H1 (cell line): ENCODE data around the gene TBC1D22A. TPM values are rescaled to one million over a fixed set of nuclear protein-coding genes. Genes with fewer than 3 reads are reported as not detected.
A peak's percentile ranks its signal among the peaks of the same experiment; 100 is the strongest.

Experiments used
- CTCF ChIA-PET: fragments of 300-600 bp; sonication (Branson Sonifier 250); formaldehyde crosslinking; loops from one replicate; lab custom pipeline; 2021; ENCODE audit not compliant: partially characterized antibody; lab: Charles Lee
- POLR2A ChIA-PET: fragments of 300-600 bp; sonication (Branson Sonifier 250); formaldehyde crosslinking; loops from one replicate; lab custom pipeline; 2021; ENCODE audit warnings: inconsistent platforms; ENCODE audit not compliant: partially characterized antibody; lab: Charles Lee
- DNase-seq, 2 experiments: peaks; one replicate each; pipeline versions ENCODE4 v3.0.0 to v3.0.0-alpha.2; 2010 to 2022; ENCODE audit warnings: low spot score in 2 of 2, low read depth in 1 of 2, mixed read lengths in 1 of 2
- FAIRE-seq: peaks from 2 replicates; lab custom pipeline; 2011; peaks lifted over from hg19 to GRCh38; lab: Jason Lieb, UNC
- H2AFZ ChIP-seq: 2 replicates; pipeline ENCODE4 v1.8.1; 2012; ENCODE audit warnings: low read length, inconsistent platforms
- H2AK5ac ChIP-seq: 2 replicates; pipeline ENCODE4 v1.6.1; 2013; ENCODE audit warnings: low read depth, low read length
- H2BK120ac ChIP-seq: replicated peaks from 2 replicates; pipeline ENCODE3; 2013; ENCODE audit warnings: low read depth, low read length, inconsistent platforms
- H2BK12ac ChIP-seq: 2 replicates; pipeline ENCODE4 v1.6.1; 2013; ENCODE audit warnings: low read depth, low read length
- H2BK15ac ChIP-seq: 2 replicates; pipeline ENCODE4 v1.6.1; 2013; ENCODE audit warnings: low read length
- H2BK20ac ChIP-seq: 2 replicates; pipeline ENCODE4 v1.6.1; 2013; ENCODE audit warnings: low read length
- H2BK5ac ChIP-seq: 2 replicates; pipeline ENCODE4 v1.6.1; 2013; ENCODE audit warnings: low read depth, low read length
- H3K14ac ChIP-seq: 2 replicates; pipeline ENCODE4 v1.6.1; 2013; ENCODE audit warnings: inconsistent platforms; ENCODE audit not compliant: insufficient read length
- H3K18ac ChIP-seq: 2 replicates; pipeline ENCODE4 v1.6.1; 2013; ENCODE audit warnings: low read length; ENCODE audit errors: extremely low read depth
- H3K23ac ChIP-seq: 2 replicates; pipeline ENCODE4 v1.6.1; 2013; ENCODE audit warnings: inconsistent platforms; ENCODE audit not compliant: insufficient read length
- H3K23me2 ChIP-seq: 2 replicates; pipeline ENCODE4 v1.6.1; 2013; ENCODE audit warnings: low read depth, low read length
- H3K27ac ChIP-seq: 2 replicates; pipeline ENCODE4 v1.6.1; 2011; ENCODE audit warnings: low read depth, low read length, inconsistent platforms
- H3K27me3 ChIP-seq, 4 experiments: replicated peaks in 1 of 4; 1 replicate in 1 of 4; 2 replicates in 3 of 4; pipeline versions ENCODE4 v1.6.1 to v1.8.1; 2011 to 2013; ENCODE audit warnings: low read length in 3 of 4, mild to moderate bottlenecking in 3 of 4, inconsistent platforms in 2 of 4, mixed read lengths in 2 of 4, moderate library complexity in 1 of 4; ENCODE audit not compliant: control insufficient read depth in 3 of 4, insufficient read depth in 3 of 4; ENCODE audit errors: extremely low read depth in 1 of 4
- H3K36me3 ChIP-seq, 4 experiments: 2 replicates each; pipeline versions ENCODE4 v1.6.1 to v1.8.1; 2011 to 2013; ENCODE audit warnings: mild to moderate bottlenecking in 4 of 4, low read length in 3 of 4, moderate library complexity in 2 of 4, control low read depth in 1 of 4, inconsistent platforms in 1 of 4; ENCODE audit not compliant: insufficient read depth in 4 of 4, control insufficient read depth in 2 of 4
- H3K4ac ChIP-seq: replicated peaks from 2 replicates; pipeline ENCODE3; 2013; ENCODE audit warnings: low read length, low read depth, mixed read lengths, inconsistent platforms; ENCODE audit not compliant: insufficient read length
- H3K4me1 ChIP-seq, 4 experiments: replicated peaks in 1 of 4; 1 replicate in 1 of 4; 2 replicates in 3 of 4; pipeline versions ENCODE4 v1.6.1 to v1.8.1; 2011 to 2013; ENCODE audit warnings: low read length in 3 of 4, inconsistent platforms in 2 of 4, mixed read lengths in 1 of 4; ENCODE audit not compliant: insufficient read depth in 4 of 4, control insufficient read depth in 3 of 4
- H3K4me2 ChIP-seq, 2 experiments: 2 replicates each; pipeline versions ENCODE4 v1.6.1 to v1.8.1; 2011 to 2013; ENCODE audit warnings: low read depth in 2 of 2, low read length in 2 of 2, control low read depth in 1 of 2, inconsistent platforms in 1 of 2, mild to moderate bottlenecking in 1 of 2; ENCODE audit not compliant: insufficient read depth in 1 of 2
- H3K4me3 ChIP-seq, 4 experiments: fragments of 200-600, 300-600 bp in 1 of 4; sonication (generic), shearing (Covaris generic), sonication (Bioruptor Twin) in 1 of 4; 2 replicates each; pipeline versions ENCODE4 v1.5.1 to v1.8.1; 2011 to 2016; ENCODE audit warnings: low read length in 4 of 4, low read depth in 3 of 4, control low read depth in 2 of 4, inconsistent platforms in 2 of 4, mild to moderate bottlenecking in 2 of 4, mixed read lengths in 1 of 4, moderate library complexity in 1 of 4; ENCODE audit not compliant: insufficient read depth in 2 of 4; ENCODE audit errors: extremely low read depth in 1 of 4
- H3K56ac ChIP-seq: replicated peaks from 2 replicates; pipeline ENCODE3; 2013; ENCODE audit warnings: low read depth, mild to moderate bottlenecking, mixed read lengths, low read length, inconsistent platforms; ENCODE audit not compliant: insufficient read length
- H3K79me1 ChIP-seq: 2 replicates; pipeline ENCODE4 v1.6.1; 2013; ENCODE audit warnings: low read depth, low read length, control low read depth
- H3K79me2 ChIP-seq, 2 experiments: 2 replicates each; pipeline versions ENCODE4 v1.6.1 to v1.8.1; 2012 to 2013; ENCODE audit warnings: low read length in 2 of 2, mild to moderate bottlenecking in 2 of 2, inconsistent platforms in 1 of 2; ENCODE audit not compliant: insufficient read depth in 2 of 2, control insufficient read depth in 1 of 2
- H3K9ac ChIP-seq, 4 experiments: replicated peaks in 1 of 4; 1 replicate in 1 of 4; 2 replicates in 3 of 4; pipeline versions ENCODE4 v1.6.1 to v1.8.1; 2011 to 2013; ENCODE audit warnings: low read depth in 3 of 4, low read length in 3 of 4, control low read depth in 2 of 4, mild to moderate bottlenecking in 2 of 4, moderate library complexity in 2 of 4, inconsistent platforms in 1 of 4; ENCODE audit errors: extremely low read depth in 1 of 4
- H3K9me3 ChIP-seq, 2 experiments: 2 replicates each; pipeline versions ENCODE4 v1.6.1 to v1.8.1; 2012 to 2013; ENCODE audit warnings: mild to moderate bottlenecking in 2 of 2, moderate library complexity in 2 of 2, control low read depth in 1 of 2, inconsistent platforms in 1 of 2, low read depth in 1 of 2, low read length in 1 of 2, mixed read lengths in 1 of 2; ENCODE audit not compliant: insufficient read depth in 2 of 2
- H4K20me1 ChIP-seq, 2 experiments: replicated peaks in 1 of 2; 2 replicates each; pipeline versions ENCODE3 to v1.8.1; 2011 to 2013; ENCODE audit warnings: inconsistent platforms in 2 of 2, low read length in 2 of 2, mild to moderate bottlenecking in 1 of 2; ENCODE audit not compliant: insufficient read depth in 2 of 2, control insufficient read depth in 1 of 2
- H4K5ac ChIP-seq: 2 replicates; pipeline ENCODE4 v1.6.1; 2013; ENCODE audit warnings: low read length, low read depth, mixed read lengths, inconsistent platforms; ENCODE audit not compliant: insufficient read length
- H4K8ac ChIP-seq: 2 replicates; pipeline ENCODE4 v1.8.0; 2013; ENCODE audit warnings: mild to moderate bottlenecking, moderate library complexity, low read length, inconsistent platforms; ENCODE audit not compliant: insufficient read depth; ENCODE audit errors: extremely low read depth
- H4K91ac ChIP-seq: replicated peaks from 2 replicates; pipeline ENCODE3; 2013; ENCODE audit warnings: low read length, mixed read lengths, inconsistent platforms; ENCODE audit not compliant: insufficient read length
- BACH1 ChIP-seq: IDR thresholded peaks from 2 replicates; pipeline ENCODE4 v1.6.1; 2012; ENCODE audit warnings: low read length, improper control_type of control experiment
- CTCF ChIP-seq, 3 experiments: IDR thresholded peaks; 1 replicate in 2 of 3; 2 replicates in 1 of 3; pipeline versions ENCODE4 v1.5.1 to v1.6.1; 2011; ENCODE audit warnings: low read length in 3 of 3, mild to moderate bottlenecking in 3 of 3, inconsistent platforms in 2 of 3, low read depth in 1 of 3, moderate library complexity in 1 of 3; ENCODE audit not compliant: insufficient read depth in 1 of 3; ENCODE audit errors: control extremely low read depth in 1 of 3
- RAD21 ChIP-seq, 2 experiments: IDR thresholded peaks in 1 of 2; conservative IDR thresholded peaks in 1 of 2; 2 replicates each; pipeline ENCODE4 v1.6.1; 2011; ENCODE audit warnings: low read depth in 2 of 2, low read length in 2 of 2, improper control_type of control experiment in 1 of 2, inconsistent platforms in 1 of 2, mild to moderate bottlenecking in 1 of 2, moderate library complexity in 1 of 2
- WGBS, 2 experiments: shearing (Covaris generic) in 1 of 2; methylation state at CpG; one replicate each; pipeline versions ENCODE4 v1.1.6 to v1.1.7; 2013 to 2015; ENCODE audit warnings: low lambda C conversion rate in 2 of 2, mixed read lengths in 2 of 2, inconsistent platforms in 1 of 2, low coverage in 1 of 2, missing lambda C conversion rate in 1 of 2; ENCODE audit not compliant: insufficient replicate concordance in 2 of 2, insufficient coverage in 1 of 2, insufficient read length in 1 of 2; ENCODE audit errors: extremely low coverage in 1 of 2, missing lambda C conversion rate in 1 of 2; 5-methylcytosine and 5-hydroxymethylcytosine counted together
- polyA plus RNA-seq, 7 experiments: library from polyadenylated mRNA; depleted of rRNA in 3 of 7; stranded (reverse) in 5 of 7; unstranded in 2 of 7; fragments of >200 nt in 5 of 7; fragments of 200-250 nt in 2 of 7; gene quantifications; 1 replicate in 5 of 7; 2 replicates in 1 of 7; 4 replicates in 1 of 7; pipeline versions ENCODE4 v1.2.1 to v1.2.3, GENCODE V29; 2011 to 2013; ENCODE audit warnings: missing spikeins in 2 of 7, mixed read lengths in 2 of 7
- total RNA-seq: library from RNA; stranded (reverse); fragmentation: NEBNext Ultra II Directional; extraction: Animal tissue kit (Norgen Biotek cat#: 25700); gene quantifications from 2 replicates; pipeline ENCODE4 v1.2.1, GENCODE V29; 2021

Gene TBC1D22A
- total and polyA plus RNA-seq, 2 of the 8 experiments (the other 6 are each of a cell fraction or from before 2014, with no cell fraction given), result 11.9 to 18.4 TPM

DNA sequence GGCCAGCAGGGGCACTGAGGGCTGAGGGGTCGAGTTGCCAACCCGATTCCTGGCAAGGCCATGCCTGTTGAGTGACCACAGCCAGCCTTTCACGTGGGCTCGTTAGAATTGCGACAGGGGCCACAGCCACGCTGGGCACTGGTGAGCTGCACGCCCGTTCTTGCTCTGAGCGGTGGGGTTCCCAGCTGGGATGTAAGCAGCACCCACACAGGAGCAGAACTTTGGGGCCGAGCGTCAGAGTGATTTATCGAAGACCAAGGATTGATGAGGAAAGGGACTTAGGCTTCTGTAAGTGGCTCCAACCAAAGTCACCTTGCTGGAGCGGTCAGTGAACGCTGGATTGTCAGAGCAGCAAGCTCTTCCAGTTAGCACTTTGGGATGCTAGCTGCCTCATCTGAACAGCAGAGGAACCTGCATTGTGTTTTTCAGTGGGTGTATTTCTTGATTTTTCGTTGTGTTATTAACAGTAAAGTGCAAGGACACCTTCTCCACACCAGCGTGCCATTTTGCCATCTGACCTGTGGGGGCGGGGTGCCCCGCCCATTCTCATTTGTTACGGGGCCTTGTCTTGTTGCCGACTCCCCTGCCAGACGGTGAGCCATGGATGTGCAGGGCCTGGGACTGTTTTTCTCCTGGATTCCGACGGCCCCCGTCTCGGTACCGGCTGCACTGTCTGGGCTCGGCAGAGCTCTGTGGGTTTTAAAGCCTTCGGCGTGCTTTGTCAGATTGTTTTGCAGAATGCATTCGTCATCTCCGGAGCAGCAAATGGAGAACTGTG, 202.5 kb downstream of the TBC1D22A start:
- no peak for FAIRE-seq
- Histone ChIP-seq H3K27ac (no peak overlapping the region), H2BK5ac (no peak overlapping the region), H3K4me3 (no peak overlapping the region), H3K56ac (no peak overlapping the region)
- TF ChIP-seq CTCF (IDR thresholded peaks at IDR 0.05; ENCODE audit: control extremely low read depth in 1 of 3, insufficient read depth in 1 of 3, low read depth in 1 of 3, low read length in 3 of 3) (peak; percentile 26 to 49 (median 40)), RAD21 (IDR thresholded peaks at IDR 0.05 in 1 of 2, conservative IDR thresholded peaks at IDR 0.05 in 1 of 2; ENCODE audit: low read depth in 2 of 2, low read length in 2 of 2) (peak; percentile 12 to 30; a peak in 3 of 4 replicates), BACH1 (no peak)
- TF ChIP-seq, all 59 proteins: peak for 2
- H3K14ac ChIP-seq, result no peak overlapping the region
- H3K4ac ChIP-seq, result no peak overlapping the region
- no peak overlapping the region for H3K9ac ChIP-seq
- no peak overlapping the region for H2BK15ac ChIP-seq
- H3K9me3 ChIP-seq, result no peaks in the 10 kb centered on the region
- no peak overlapping the region for H3K23ac ChIP-seq
- no peak overlapping the region for H4K5ac ChIP-seq
- DNase-seq, result no peak
- no peak overlapping the region for H3K4me2 ChIP-seq
- ChIA-PET POLR2A (no interaction called here), CTCF (interaction anchor here (0.8 to 2.8 kb wide), 6 partner anchors 11 to 138 kb away, joined by 3 to 13 read pairs (median 4); no protein-coding TSS in a partner anchor)
- H3K18ac ChIP-seq, result no peak overlapping the region
- H2BK20ac ChIP-seq, result no peak overlapping the region
- H3K4me1 ChIP-seq, result peaks cover 0 to 6% (median 2%) of the 10 kb centered on the region in 4 experiments; a peak in 5 of 7 replicates
- no peaks in the 10 kb centered on the region for H3K36me3 ChIP-seq
- 84% methylated on average over 31 of the region's 31 CpGs; no CpG with 5 or more reads in 1 of the 2 experiments for WGBS, 2 experiments
- H3K27me3 ChIP-seq, result no peaks in the 10 kb centered on the region
- H2BK120ac ChIP-seq, result no peak overlapping the region
- H4K20me1 ChIP-seq, result no peaks in the 10 kb centered on the region
- H4K8ac ChIP-seq, result no peak overlapping the region
- H2AK5ac ChIP-seq, result no peak overlapping the region
- H2BK12ac ChIP-seq, result no peak overlapping the region
- H3K79me2 ChIP-seq, result no peaks in the 10 kb centered on the region
- H3K79me1 ChIP-seq, result peaks cover 2% of the 10 kb centered on the region; the same call in 1 of the 2 replicates
- H4K91ac ChIP-seq, result no peak overlapping the region
- H2AFZ ChIP-seq, result no peak overlapping the region
- no peaks in the 10 kb centered on the region for H3K23me2 ChIP-seq
